Keratinocyte (primary cell): ENCODE measurements around the gene SCN8A.

Source experiments
- CTCF ChIP-seq, 3 experiments: IDR thresholded peaks in 1 of 3; conservative IDR thresholded peaks in 1 of 3; optimal IDR thresholded peaks in 1 of 3; 2 replicates in 2 of 3; 3 replicates in 1 of 3; pipeline versions ENCODE3 to v1.5.1; 2011; ENCODE audit warnings: low read length in 3 of 3, mild to moderate bottlenecking in 3 of 3, moderate library complexity in 2 of 3, control low read depth in 1 of 3, inconsistent platforms in 1 of 3; ENCODE audit not compliant: insufficient read depth in 2 of 3; ENCODE audit errors: extremely low read depth in 1 of 3
- EZH2 ChIP-seq: IDR thresholded peaks from one replicate; pipeline ENCODE4 v1.6.1; 2012; ENCODE audit warnings: inconsistent platforms, mild to moderate bottlenecking, low read length, moderate library complexity

- no peak for TF ChIP-seq EZH2
- TF ChIP-seq CTCF (optimal IDR thresholded peaks at IDR 0.05 in 1 of 3, IDR thresholded peaks at IDR 0.05 in 1 of 3, conservative IDR thresholded peaks at IDR 0.05 in 1 of 3; ENCODE audit: extremely low read depth in 1 of 3, insufficient read depth in 2 of 3, low read length in 3 of 3) = no peak
Observed at GRCh38 chr12:51829641-51830040, 238.6 kb downstream of the SCN8A start.
